ENCODE measurements around the gene PPM1H. TPM values are rescaled to one million over a fixed set of nuclear protein-coding genes. Genes with fewer than 3 reads are reported as not detected.

PPM1H gene
- total and polyA plus RNA-seq, 10 of the 15 experiments (the other 5 are each of a cell fraction or from before 2014, with no cell fraction given), result 0.11 to 0.83 (median 0.49) TPM

- TF ChIP-seq E4F1 (IDR thresholded peaks at IDR 0.05; ENCODE audit: borderline replicate concordance, partially characterized antibody) (no peak), YBX1 (IDR thresholded peaks at IDR 0.05) (no peak), FOXK2 (IDR thresholded peaks at IDR 0.05) (no peak), USF2 (IDR thresholded peaks at IDR 0.05; ENCODE audit: borderline replicate concordance, low read depth, low read length) (no peak), SRF (IDR thresholded peaks at IDR 0.05; ENCODE audit: low read depth in 2 of 2, low read length in 2 of 2) (no peak)
- TF ChIP-seq, protein P1, sequence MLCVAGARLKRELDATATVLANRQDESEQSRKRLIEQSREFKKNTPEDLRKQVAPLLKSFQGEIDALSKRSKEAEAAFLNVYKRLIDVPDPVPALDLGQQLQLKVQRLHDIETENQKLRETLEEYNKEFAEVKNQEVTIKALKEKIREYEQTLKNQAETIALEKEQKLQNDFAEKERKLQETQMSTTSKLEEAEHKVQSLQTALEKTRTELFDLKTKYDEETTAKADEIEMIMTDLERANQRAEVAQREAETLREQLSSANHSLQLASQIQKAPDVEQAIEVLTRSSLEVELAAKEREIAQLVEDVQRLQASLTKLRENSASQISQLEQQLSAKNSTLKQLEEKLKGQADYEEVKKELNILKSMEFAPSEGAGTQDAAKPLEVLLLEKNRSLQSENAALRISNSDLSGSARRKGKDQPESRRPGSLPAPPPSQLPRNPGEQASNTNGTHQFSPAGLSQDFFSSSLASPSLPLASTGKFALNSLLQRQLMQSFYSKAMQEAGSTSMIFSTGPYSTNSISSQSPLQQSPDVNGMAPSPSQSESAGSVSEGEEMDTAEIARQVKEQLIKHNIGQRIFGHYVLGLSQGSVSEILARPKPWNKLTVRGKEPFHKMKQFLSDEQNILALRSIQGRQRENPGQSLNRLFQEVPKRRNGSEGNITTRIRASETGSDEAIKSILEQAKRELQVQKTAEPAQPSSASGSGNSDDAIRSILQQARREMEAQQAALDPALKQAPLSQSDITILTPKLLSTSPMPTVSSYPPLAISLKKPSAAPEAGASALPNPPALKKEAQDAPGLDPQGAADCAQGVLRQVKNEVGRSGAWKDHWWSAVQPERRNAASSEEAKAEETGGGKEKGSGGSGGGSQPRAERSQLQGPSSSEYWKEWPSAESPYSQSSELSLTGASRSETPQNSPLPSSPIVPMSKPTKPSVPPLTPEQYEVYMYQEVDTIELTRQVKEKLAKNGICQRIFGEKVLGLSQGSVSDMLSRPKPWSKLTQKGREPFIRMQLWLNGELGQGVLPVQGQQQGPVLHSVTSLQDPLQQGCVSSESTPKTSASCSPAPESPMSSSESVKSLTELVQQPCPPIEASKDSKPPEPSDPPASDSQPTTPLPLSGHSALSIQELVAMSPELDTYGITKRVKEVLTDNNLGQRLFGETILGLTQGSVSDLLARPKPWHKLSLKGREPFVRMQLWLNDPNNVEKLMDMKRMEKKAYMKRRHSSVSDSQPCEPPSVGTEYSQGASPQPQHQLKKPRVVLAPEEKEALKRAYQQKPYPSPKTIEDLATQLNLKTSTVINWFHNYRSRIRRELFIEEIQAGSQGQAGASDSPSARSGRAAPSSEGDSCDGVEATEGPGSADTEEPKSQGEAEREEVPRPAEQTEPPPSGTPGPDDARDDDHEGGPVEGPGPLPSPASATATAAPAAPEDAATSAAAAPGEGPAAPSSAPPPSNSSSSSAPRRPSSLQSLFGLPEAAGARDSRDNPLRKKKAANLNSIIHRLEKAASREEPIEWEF (IDR thresholded peaks at IDR 0.05; ENCODE audit: insufficient replicate concordance, low read depth, low read length), result no peak
- TF ChIP-seq, protein P2, sequence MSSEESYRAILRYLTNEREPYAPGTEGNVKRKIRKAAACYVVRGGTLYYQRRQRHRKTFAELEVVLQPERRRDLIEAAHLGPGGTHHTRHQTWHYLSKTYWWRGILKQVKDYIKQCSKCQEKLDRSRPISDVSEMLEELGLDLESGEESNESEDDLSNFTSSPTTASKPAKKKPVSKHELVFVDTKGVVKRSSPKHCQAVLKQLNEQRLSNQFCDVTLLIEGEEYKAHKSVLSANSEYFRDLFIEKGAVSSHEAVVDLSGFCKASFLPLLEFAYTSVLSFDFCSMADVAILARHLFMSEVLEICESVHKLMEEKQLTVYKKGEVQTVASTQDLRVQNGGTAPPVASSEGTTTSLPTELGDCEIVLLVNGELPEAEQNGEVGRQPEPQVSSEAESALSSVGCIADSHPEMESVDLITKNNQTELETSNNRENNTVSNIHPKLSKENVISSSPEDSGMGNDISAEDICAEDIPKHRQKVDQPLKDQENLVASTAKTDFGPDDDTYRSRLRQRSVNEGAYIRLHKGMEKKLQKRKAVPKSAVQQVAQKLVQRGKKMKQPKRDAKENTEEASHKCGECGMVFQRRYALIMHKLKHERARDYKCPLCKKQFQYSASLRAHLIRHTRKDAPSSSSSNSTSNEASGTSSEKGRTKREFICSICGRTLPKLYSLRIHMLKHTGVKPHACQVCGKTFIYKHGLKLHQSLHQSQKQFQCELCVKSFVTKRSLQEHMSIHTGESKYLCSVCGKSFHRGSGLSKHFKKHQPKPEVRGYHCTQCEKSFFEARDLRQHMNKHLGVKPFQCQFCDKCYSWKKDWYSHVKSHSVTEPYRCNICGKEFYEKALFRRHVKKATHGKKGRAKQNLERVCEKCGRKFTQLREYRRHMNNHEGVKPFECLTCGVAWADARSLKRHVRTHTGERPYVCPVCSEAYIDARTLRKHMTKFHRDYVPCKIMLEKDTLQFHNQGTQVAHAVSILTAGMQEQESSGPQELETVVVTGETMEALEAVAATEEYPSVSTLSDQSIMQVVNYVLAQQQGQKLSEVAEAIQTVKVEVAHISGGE (CRISPR knock-in tag; IDR thresholded peaks at IDR 0.05), result no peak
These were observed 20.3 kb downstream of the PPM1H start (continued) for GRCh38 chr12:62914443-62915203.

Data from GM12878 (cell line).